Ecto neural progenitor cell (in vitro differentiated cells): ENCODE measurements around the gene CDC34.

Experiments used
- DNase-seq: peaks from one replicate; pipeline ENCODE4 v3.0.0-alpha.2; 2018; ENCODE audit warnings: low spot score

Gene CDC34

GRCh38 chr19:542173-542866 lies 10.8 kb downstream of the CDC34 start:
- DNase-seq, result no peak

DNA sequence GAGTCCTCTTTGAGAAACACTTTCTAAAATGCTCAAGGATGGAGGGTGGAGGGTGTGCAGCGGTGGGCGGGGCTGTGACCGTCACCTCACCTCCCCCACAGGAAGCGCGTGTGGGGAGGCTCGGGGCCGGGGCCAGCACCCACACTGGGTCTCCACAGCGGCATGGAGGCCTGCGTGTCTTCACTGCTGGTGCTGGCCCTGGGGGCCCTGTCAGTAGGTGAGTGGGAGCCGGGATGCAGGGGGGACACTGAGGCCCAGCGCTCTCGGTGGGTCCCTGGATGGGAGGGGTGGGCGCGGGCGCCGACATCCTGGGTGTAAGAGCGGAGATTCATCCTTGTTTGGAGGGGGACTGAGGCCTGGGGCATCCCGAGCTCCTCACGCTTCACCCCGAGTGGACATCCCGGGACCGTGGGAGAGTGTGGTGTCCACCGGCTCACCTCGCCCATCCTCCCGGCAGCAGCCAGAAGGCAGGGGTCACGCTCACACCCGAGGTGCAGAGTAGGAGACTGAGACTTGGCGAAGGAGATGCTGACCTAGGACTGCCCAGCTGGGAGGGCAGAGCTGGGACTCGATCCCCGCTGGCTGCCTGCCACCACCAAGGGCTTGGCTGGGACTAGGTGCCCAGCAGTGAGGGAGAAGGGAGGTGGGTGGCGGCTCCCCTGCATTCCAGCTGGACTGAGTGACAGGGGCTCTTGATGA lies 12.5 kb downstream of the CDC34 start, which contains the start of gene GZMM:
Gene GZMM (plus strand): TSS at position 144 of the 699 bp plus-strand sequence. CDS start 19 bp downstream, at position 163.
- no peak for DNase-seq

DNA sequence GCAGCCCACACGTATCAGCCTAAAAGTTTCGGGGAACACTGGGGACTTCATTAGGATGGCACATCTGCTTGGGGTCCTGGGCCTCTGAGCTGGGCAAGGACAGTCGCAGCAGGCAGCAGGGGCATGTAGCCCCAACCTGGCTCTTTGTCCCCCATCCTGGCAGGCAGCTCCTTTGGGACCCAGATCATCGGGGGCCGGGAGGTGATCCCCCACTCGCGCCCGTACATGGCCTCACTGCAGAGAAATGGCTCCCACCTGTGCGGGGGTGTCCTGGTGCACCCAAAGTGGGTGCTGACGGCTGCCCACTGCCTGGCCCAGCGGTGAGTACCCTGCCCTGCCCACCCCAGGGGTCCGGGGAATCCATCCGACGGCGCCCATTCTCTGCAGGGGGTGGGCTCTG lies 15.6 kb downstream of the CDC34 start:
- DNase-seq, result no peak

DNA sequence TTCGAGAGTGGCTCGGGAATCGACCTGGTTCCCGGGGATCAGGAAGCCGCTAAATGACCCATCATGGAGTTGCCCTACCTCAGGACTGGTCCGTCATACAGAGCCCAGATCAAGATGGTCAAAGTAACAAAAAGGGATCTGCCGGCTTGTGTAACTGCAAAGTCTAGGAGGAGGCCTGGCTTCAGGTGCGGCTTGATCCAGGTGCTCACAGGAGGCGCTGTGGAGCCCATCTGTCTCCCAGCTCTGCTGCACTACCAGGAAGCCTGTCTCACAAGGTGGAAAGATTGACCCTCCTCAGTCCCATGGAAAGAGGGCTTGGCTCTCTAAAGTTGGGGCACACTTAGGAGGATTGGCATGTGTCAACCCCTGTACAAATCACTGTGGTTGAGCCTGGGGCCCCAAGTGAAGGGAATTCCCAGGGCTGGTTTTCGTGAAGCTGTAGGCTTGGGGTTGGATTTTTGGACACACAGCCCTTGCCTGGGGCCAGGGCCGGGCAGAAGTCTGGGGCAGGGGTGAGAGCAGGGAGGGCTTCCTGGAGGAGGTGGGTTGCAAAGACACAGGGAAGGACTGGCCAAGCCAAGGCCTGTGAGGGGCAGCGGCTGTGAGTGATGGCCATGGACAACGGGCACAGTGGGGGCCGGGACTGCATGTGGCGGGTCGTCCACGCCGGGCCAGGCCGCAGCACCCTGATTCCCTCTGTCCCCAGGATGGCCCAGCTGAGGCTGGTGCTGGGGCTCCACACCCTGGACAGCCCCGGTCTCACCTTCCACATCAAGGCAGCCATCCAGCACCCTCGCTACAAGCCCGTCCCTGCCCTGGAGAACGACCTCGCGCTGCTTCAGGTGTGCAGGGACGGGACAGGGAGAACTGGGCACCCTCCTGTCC lies 16.5 kb downstream of the CDC34 start:
- no peak for DNase-seq

GRCh38 chr19:548886-549830 lies 17.6 kb downstream of the CDC34 start:
- DNase-seq, result no peak

DNA sequence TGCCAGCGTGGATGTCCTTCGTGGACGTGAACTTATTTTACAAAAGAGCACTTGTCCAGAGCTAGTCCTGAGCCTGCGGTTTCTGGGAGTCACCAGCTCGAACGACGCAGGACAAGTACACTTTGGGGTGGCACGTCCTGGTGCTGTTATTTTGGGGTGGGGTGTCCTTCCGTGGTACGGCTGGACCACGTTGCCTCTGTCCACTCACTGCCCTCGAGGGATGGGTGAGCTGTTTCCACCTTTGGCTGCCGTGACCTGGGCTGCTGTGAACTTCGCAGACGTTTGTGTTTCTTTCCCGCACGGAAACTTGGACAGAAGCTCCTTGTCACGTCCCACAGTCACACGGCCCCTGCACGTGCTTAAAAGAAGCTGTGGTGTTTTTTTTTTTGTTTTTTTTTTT lies 23.3 kb downstream of the CDC34 start:
- DNase-seq, result no peak

GRCh38 chr19:555474-555808 lies 23.9 kb downstream of the CDC34 start:
- DNase-seq, result no peak

DNA sequence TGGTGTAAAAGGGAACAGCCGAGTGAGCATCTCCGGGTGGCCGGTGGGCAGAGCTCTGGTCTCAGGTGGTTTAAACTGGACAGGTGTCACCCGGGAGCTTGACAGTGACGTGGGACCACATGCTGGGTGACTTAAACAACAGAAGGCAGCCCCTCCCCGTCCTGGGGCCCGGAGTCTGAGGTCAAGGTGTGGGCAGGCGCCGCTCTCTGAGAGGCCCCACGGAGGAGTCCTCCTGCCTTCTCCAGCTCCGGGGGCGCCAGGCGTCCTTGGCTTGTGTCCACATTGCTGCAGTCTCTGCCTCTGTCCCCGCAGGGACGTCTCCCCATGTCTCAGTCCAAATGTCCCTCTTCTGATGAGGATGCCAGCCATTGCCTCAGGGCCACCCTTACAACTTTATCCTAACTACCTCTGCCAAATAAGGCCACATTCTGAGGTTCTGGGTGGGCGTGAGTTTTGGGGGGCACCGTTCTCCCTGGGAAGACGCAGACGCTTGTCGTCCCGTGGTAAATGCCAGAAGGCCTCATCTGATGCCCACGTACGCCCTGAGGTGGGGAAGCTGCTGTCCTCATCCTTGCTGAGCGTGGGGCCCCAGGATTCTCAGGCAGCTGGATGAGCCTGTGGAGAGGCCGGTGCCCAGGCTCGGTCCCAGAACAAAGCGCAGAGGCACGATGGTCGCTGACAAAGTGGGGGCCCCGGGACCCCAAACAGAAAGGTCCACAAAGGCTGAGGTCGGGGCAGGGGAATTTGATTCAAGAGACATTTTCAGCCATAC lies 25.2 kb downstream of the CDC34 start:
- peak; percentile 34 for DNase-seq

GRCh38 chr19:558770-559439 lies 27.3 kb downstream of the CDC34 start:
- peak; percentile 49 for DNase-seq

GRCh38 chr19:560121-560520 lies 28.6 kb downstream of the CDC34 start:
- peak; percentile 36 for DNase-seq

GRCh38 chr19:566403-566802 lies 34.8 kb downstream of the CDC34 start:
- no peak for DNase-seq

DNA sequence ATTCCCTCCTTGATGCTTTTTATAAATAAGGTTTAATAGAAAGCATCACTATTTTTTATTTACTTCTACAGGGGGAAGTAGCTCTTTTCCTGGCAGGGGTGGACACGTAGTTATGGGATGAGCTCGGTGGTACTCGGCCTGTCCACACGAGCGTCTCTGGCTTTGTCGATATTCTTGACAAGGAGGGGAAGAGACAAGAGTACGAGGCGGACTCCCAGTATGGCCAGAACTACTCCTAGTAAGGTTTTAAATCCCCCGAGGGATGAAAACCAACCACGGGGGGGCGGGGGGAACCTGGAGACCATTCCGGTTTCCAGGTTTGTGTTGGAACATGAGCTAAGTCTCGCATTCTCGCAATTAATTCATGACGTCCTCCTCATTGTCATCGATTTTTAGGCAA lies 35.3 kb downstream of the CDC34 start:
- no peak for DNase-seq

GRCh38 chr19:567296-567900 lies 35.8 kb downstream of the CDC34 start:
- no peak for DNase-seq

- no peak for DNase-seq
Observed at GRCh38 chr19:570251-570686, 38.7 kb downstream of the CDC34 start.

GRCh38 chr19:570937-571565 lies 39.5 kb downstream of the CDC34 start:
- peak; percentile 72 for DNase-seq

DNA sequence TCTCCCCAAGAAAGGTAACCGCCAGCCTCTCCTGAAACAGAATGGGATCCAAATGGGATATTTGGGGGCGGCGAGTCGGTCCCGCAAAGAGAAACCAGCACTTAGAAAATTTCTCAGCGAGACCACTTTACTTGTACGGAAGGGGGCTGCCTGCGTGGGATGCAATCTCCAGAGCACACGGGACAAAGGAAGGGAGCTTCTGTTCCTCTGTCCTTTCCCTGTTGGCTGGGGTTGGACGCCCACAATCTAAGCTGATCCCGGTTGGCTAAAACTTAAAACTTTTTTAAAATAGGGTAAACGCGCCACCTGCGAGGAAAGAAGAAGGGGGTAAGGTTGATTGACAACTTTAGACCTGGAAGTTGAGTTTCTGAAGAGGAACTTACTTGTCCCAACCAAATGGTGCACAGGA lies 40.0 kb downstream of the CDC34 start:
- DNase-seq, result peak; percentile 58

- DNase-seq, result peak; percentile 99
Observed at GRCh38 chr19:572140-572742, 40.7 kb downstream of the CDC34 start, which contains the start of gene BSG. TSS of gene BSG (plus strand) at chr19:572596. CDS start at chr19:572635, 39 bp downstream.

- peak; percentile 73 for DNase-seq
Observed at GRCh38 chr19:572743-573518, 41.4 kb downstream of the CDC34 start.
